SK-N-SH treated with all-trans-retinoic acid at 6 μM for 48 hours (cell line): ENCODE measurements around the gene MOV10L1.
"Not testable (repeated sequence)": the region's sequence is repeated elsewhere in the genome, so short reads cannot be mapped to it uniquely, and the experiment has no call there.

ENCODE experiments used
- ATAC-seq: fragments of 200-7000 bp; cut with Tn5 transposase; 3 replicates; pipeline ENCODE4 v1.9.1; 2020; ENCODE audit warnings: mild to moderate bottlenecking, moderate library complexity
- ARNTL ChIP-seq: fragments of 450-650 bp; formaldehyde crosslinking; IDR thresholded peaks from 2 replicates; pipeline ENCODE4 v1.5.0; 2020; ENCODE audit warnings: low read depth, mild to moderate bottlenecking, moderate library complexity, borderline replicate concordance
- BACH2 ChIP-seq: fragments of 250-450 bp; sonication (Bioruptor Pico); IDR thresholded peaks from 2 replicates; pipeline ENCODE4 v1.9.0; 2021; ENCODE audit warnings: mild to moderate bottlenecking, borderline replicate concordance
- CSDC2 ChIP-seq: fragments of 250-450 bp; sonication (Bioruptor Pico); IDR thresholded peaks from 2 replicates; pipeline ENCODE4 v1.5.0; 2020; ENCODE audit warnings: mild to moderate bottlenecking, moderate library complexity
- ESRRG ChIP-seq: fragments of 250-450 bp; sonication (Bioruptor Pico); IDR thresholded peaks from 2 replicates; pipeline ENCODE4 v1.6.1; 2021; ENCODE audit warnings: mild to moderate bottlenecking
- GLIS3 ChIP-seq: fragments of 250-450 bp; sonication (Bioruptor Pico); IDR thresholded peaks from 2 replicates; pipeline ENCODE4 v1.5.0; 2020; ENCODE audit warnings: mild to moderate bottlenecking, moderate library complexity
- ISL1 ChIP-seq: fragments of 250-450 bp; sonication (Bioruptor Pico); IDR thresholded peaks from 2 replicates; pipeline ENCODE4 v2.1.2; 2022; ENCODE audit warnings: mild to moderate bottlenecking, moderate library complexity
- OSR1 ChIP-seq: fragments of 250-450 bp; sonication (Bioruptor Pico); IDR thresholded peaks from 2 replicates; pipeline ENCODE4 v1.8.0; 2022; ENCODE audit warnings: moderate library complexity, mild to moderate bottlenecking, inconsistent platforms
- PATZ1 ChIP-seq: fragments of 250-450 bp; sonication (Bioruptor Pico); IDR thresholded peaks from 2 replicates; pipeline ENCODE4 v1.8.0; 2020; ENCODE audit warnings: mild to moderate bottlenecking, moderate library complexity, borderline replicate concordance
- PPARA ChIP-seq: fragments of 250-450 bp; sonication (Bioruptor Pico); IDR thresholded peaks from 2 replicates; pipeline ENCODE4 v1.5.0; 2020; ENCODE audit warnings: mild to moderate bottlenecking, borderline replicate concordance
- RARB ChIP-seq: fragments of 250-450 bp; sonication (Bioruptor Pico); IDR thresholded peaks from 2 replicates; pipeline ENCODE4 v1.8.0; 2021; ENCODE audit warnings: mild to moderate bottlenecking, moderate library complexity
- SNAI2 ChIP-seq: fragments of 250-450 bp; sonication (Bioruptor Pico); IDR thresholded peaks from 2 replicates; pipeline ENCODE4 v1.5.0; 2020; ENCODE audit warnings: mild to moderate bottlenecking, moderate library complexity
- TCF4 ChIP-seq: fragments of 250-450 bp; sonication (Bioruptor Pico); IDR thresholded peaks from 2 replicates; pipeline ENCODE4 v1.8.0; 2021; ENCODE audit warnings: mild to moderate bottlenecking, moderate library complexity, borderline replicate concordance
- TOX ChIP-seq: fragments of 250-450 bp; sonication (Bioruptor Pico); IDR thresholded peaks from 2 replicates; pipeline ENCODE4 v1.8.0; 2021; ENCODE audit warnings: mild to moderate bottlenecking, moderate library complexity, borderline replicate concordance
- TSHZ2 ChIP-seq: fragments of 250-450 bp; sonication (Bioruptor Pico); IDR thresholded peaks from 2 replicates; pipeline ENCODE4 v1.5.0; 2020; ENCODE audit warnings: mild to moderate bottlenecking, moderate library complexity
- ZC3H10 ChIP-seq: fragments of 250-450 bp; sonication (Bioruptor Pico); IDR thresholded peaks from 2 replicates; pipeline ENCODE4 v1.5.1; 2021; ENCODE audit warnings: mild to moderate bottlenecking, moderate library complexity
- ZFP3 ChIP-seq: fragments of 250-450 bp; sonication (Bioruptor Pico); IDR thresholded peaks from 2 replicates; pipeline ENCODE4 v1.5.0; 2020; ENCODE audit warnings: mild to moderate bottlenecking, moderate library complexity
- ZFP30 ChIP-seq: fragments of 450-650 bp; formaldehyde crosslinking; IDR thresholded peaks from 2 replicates; pipeline ENCODE4 v1.5.0; 2022; ENCODE audit warnings: mild to moderate bottlenecking, moderate library complexity
- ZNF565 ChIP-seq: fragments of 450-650 bp; formaldehyde crosslinking; conservative IDR thresholded peaks from 2 replicates; pipeline ENCODE4 v1.5.0; 2020; ENCODE audit warnings: low read depth, mild to moderate bottlenecking, moderate library complexity
- ZNF8 ChIP-seq: fragments of 450-650 bp; formaldehyde crosslinking; IDR thresholded peaks from 2 replicates; pipeline ENCODE4 v1.5.0; 2020; ENCODE audit warnings: mild to moderate bottlenecking, moderate library complexity
- TF ChIP-seq, protein P1 (sequence below): fragments of 250-450 bp; sonication (Bioruptor Pico); IDR thresholded peaks from 2 replicates; pipeline ENCODE4 v1.8.0; 2021; ENCODE audit warnings: low read depth, mild to moderate bottlenecking, moderate library complexity, borderline replicate concordance
- TF ChIP-seq, protein P2 (sequence below): fragments of 250-450 bp; sonication (Bioruptor Pico); IDR thresholded peaks from 2 replicates; pipeline ENCODE4 v1.5.1; 2021; ENCODE audit warnings: mild to moderate bottlenecking, moderate library complexity
- TF ChIP-seq, protein P3 (sequence below): fragments of 250-450 bp; sonication (Bioruptor Pico); IDR thresholded peaks from 2 replicates; pipeline ENCODE4 v1.5.1; 2020; ENCODE audit warnings: low read depth, mild to moderate bottlenecking, moderate library complexity

The MOV10L1 gene

DNA sequence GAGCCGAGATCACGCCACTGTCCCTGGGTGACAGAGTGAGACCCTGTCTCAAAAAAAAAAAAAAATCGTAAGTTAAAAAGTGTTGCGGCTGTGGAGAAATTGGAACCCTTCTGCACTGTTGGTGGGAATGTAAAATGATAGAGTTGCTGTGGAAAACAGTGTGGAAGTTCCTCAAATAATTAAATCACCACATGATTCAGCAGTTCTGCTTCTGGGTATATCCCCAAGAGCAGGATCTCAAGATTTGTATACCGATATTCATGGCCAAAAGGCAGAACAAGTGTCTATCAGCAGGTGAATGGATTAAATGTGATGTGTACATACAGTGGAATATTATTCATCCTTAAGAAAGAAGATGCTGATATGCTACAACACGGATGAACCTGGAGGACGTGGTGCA is 114.8 kb downstream of the MOV10L1 start:
- ATAC-seq = no peak
- TF ChIP-seq ISL1 (no peak), SNAI2 (CRISPR knock-in tag) (no peak), BACH2 (CRISPR knock-in tag) (no peak), ZNF8 (CRISPR knock-in tag) (no peak), RARB (no peak), PPARA (no peak), PATZ1 (CRISPR knock-in tag) (no peak), ESRRG (CRISPR knock-in tag) (no peak), ZNF565 (CRISPR knock-in tag) (no peak), TSHZ2 (CRISPR knock-in tag) (no peak), TCF4 (CRISPR knock-in tag) (no peak), TOX (CRISPR knock-in tag) (no peak), CSDC2 (CRISPR knock-in tag) (no peak)
- TF ChIP-seq, protein P1, sequence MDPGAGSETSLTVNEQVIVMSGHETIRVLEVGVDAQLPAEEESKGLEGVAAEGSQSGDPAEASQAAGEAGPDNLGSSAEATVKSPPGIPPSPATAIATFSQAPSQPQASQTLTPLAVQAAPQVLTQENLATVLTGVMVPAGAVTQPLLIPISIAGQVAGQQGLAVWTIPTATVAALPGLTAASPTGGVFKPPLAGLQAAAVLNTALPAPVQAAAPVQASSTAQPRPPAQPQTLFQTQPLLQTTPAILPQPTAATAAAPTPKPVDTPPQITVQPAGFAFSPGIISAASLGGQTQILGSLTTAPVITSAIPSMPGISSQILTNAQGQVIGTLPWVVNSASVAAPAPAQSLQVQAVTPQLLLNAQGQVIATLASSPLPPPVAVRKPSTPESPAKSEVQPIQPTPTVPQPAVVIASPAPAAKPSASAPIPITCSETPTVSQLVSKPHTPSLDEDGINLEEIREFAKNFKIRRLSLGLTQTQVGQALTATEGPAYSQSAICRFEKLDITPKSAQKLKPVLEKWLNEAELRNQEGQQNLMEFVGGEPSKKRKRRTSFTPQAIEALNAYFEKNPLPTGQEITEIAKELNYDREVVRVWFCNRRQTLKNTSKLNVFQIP (CRISPR knock-in tag) = no peak
- TF ChIP-seq, all 23 proteins: peak for 0

GRCh38 chr22:50204998-50205397 is 115.2 kb downstream of the MOV10L1 start:
- ATAC-seq = not testable (repeated sequence)

DNA sequence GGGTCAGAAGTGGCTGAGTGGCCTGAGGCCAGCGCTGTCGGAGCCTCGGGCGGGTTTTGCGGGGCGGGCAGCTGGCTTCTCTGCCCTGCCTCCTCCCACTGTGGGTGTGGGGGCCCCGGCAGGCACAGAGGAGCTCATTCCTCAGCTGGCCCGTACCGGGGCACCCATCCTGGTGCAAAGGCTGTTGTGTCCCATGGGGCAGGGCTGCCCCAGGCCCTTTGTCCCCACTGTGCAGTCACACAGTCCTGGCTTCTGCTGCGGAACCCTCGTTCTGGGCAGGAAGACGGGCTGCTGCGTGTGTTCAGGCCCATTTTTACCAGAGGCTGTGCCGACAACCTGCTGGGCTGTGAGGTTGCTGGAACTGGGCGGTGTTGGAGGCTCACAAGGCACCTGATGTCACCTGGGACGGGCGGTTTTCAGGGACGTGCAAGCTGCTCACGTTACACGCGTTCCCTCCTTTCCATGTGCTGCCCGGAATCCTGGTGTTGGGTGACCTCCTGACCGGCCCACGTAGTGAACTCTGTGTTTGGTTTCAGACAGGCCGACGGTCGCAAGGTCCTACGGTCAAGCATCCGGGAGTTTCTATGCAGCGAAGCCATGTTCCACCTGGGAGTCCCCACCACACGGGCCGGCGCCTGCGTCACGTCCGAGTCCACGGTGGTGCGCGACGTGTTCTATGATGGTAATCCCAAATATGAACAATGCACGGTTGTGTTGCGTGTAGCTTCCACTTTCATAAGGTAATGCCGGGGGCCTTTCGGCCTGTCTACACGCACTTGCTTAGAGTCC is 116.2 kb downstream of the MOV10L1 start:
- no peak for ATAC-seq
- no peak for TF ChIP-seq ZNF8 (CRISPR knock-in tag)
- TF ChIP-seq TCF4 (CRISPR knock-in tag) = no peak
- TF ChIP-seq PPARA = no peak
- no peak for TF ChIP-seq TOX (CRISPR knock-in tag)
- TF ChIP-seq OSR1 (CRISPR knock-in tag) = no peak
- TF ChIP-seq ZC3H10 (CRISPR knock-in tag) = no peak
- TF ChIP-seq RARB = no peak
- TF ChIP-seq, protein P2, sequence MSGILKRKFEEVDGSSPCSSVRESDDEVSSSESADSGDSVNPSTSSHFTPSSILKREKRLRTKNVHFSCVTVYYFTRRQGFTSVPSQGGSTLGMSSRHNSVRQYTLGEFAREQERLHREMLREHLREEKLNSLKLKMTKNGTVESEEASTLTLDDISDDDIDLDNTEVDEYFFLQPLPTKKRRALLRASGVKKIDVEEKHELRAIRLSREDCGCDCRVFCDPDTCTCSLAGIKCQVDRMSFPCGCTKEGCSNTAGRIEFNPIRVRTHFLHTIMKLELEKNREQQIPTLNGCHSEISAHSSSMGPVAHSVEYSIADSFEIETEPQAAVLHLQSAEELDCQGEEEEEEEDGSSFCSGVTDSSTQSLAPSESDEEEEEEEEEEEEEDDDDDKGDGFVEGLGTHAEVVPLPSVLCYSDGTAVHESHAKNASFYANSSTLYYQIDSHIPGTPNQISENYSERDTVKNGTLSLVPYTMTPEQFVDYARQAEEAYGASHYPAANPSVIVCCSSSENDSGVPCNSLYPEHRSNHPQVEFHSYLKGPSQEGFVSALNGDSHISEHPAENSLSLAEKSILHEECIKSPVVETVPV = no peak

DNA sequence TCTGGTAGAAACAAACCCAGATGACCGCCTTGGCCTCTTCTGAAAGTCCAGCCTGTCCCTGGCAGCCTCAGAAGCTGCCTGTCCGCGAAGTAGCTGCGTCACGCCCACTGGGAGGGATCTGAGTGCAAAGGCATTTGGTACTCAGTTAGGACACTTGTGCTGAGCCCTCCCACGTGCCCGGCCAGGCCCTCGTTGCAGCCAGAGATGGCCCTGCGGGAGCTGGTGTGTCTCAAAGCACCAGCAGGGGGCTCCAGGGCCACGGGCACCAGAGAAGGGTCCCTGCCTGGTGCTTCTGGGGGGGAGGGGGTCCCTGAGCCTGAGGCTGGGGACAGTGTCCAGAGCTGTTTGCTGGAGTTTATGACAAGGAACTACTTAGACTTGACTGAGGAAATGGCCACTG is 116.8 kb downstream of the MOV10L1 start:
- peak; percentile 41 for ATAC-seq
- TF ChIP-seq ZFP3 (CRISPR knock-in tag) = no peak
- no peak for TF ChIP-seq ESRRG (CRISPR knock-in tag)
- TF ChIP-seq TCF4 (CRISPR knock-in tag) = no peak
- TF ChIP-seq GLIS3 (CRISPR knock-in tag) = no peak
- no peak for TF ChIP-seq ZFP30 (CRISPR knock-in tag)
- no peak for TF ChIP-seq OSR1 (CRISPR knock-in tag)
- TF ChIP-seq TOX (CRISPR knock-in tag) = no peak
- TF ChIP-seq, protein P3, sequence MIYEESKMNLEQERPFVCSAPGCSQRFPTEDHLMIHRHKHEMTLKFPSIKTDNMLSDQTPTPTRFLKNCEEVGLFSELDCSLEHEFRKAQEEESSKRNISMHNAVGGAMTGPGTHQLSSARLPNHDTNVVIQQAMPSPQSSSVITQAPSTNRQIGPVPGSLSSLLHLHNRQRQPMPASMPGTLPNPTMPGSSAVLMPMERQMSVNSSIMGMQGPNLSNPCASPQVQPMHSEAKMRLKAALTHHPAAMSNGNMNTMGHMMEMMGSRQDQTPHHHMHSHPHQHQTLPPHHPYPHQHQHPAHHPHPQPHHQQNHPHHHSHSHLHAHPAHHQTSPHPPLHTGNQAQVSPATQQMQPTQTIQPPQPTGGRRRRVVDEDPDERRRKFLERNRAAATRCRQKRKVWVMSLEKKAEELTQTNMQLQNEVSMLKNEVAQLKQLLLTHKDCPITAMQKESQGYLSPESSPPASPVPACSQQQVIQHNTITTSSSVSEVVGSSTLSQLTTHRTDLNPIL = no peak
- TF ChIP-seq RARB = no peak
- TF ChIP-seq ZNF8 (CRISPR knock-in tag) = no peak
- TF ChIP-seq, protein P2 = no peak
- no peak for TF ChIP-seq ZNF565 (CRISPR knock-in tag)
- TF ChIP-seq PATZ1 (CRISPR knock-in tag) = no peak
- no peak for TF ChIP-seq ARNTL
- no peak for TF ChIP-seq BACH2 (CRISPR knock-in tag)
- no peak for TF ChIP-seq SNAI2 (CRISPR knock-in tag)
